Ishikawa (cell line): Measurements from ENCODE around the gene SPCS3.

ENCODE experiments used
- CEBPB ChIP-seq: IDR thresholded peaks from 2 replicates; pipeline ENCODE4 v1.6.1; 2012
- CREB1 ChIP-seq: IDR thresholded peaks from 2 replicates; pipeline ENCODE4 v1.6.1; 2012; ENCODE audit warnings: low read depth
- EGR1 ChIP-seq: IDR thresholded peaks from 2 replicates; pipeline ENCODE4 v1.6.1; 2012
- EP300 ChIP-seq: IDR thresholded peaks from 2 replicates; pipeline ENCODE4 v1.6.1; 2012; ENCODE audit warnings: borderline replicate concordance
- FOXM1 ChIP-seq: IDR thresholded peaks from 2 replicates; pipeline ENCODE4 v1.6.1; 2012; ENCODE audit warnings: low read depth, borderline replicate concordance
- MAX ChIP-seq: IDR thresholded peaks from 2 replicates; pipeline ENCODE4 v1.6.1; 2012
- RAD21 ChIP-seq: IDR thresholded peaks from 2 replicates; pipeline ENCODE4 v1.6.1; 2012; ENCODE audit warnings: low read depth
- REST ChIP-seq: IDR thresholded peaks from 2 replicates; pipeline ENCODE4 v1.6.1; 2012; ENCODE audit warnings: low read depth, mild to moderate bottlenecking
- TAF1 ChIP-seq: IDR thresholded peaks from 2 replicates; pipeline ENCODE4 v1.6.1; 2012; ENCODE audit warnings: low read depth, mild to moderate bottlenecking
- TCF12 ChIP-seq: IDR thresholded peaks from 2 replicates; pipeline ENCODE4 v1.6.1; 2012; ENCODE audit warnings: low read depth
- USF1 ChIP-seq: IDR thresholded peaks from 2 replicates; pipeline ENCODE4 v1.6.1; 2012
- ZBTB7A ChIP-seq: IDR thresholded peaks from 2 replicates; pipeline ENCODE4 v1.6.1; 2012; ENCODE audit warnings: low read depth

- TF ChIP-seq CREB1 (no peak), EGR1 (no peak), RAD21 (no peak), CEBPB (no peak), ZBTB7A (no peak), EP300 (no peak), FOXM1 (no peak), REST (no peak), TCF12 (no peak), USF1 (no peak), MAX (no peak), TAF1 (no peak)
Observed at GRCh38 chr4:176307666-176307930, 12.2 kb upstream of the SPCS3 start.
